ENCODE measurements around the gene MERTK.
"Not testable (repeated sequence)": the region's sequence is repeated elsewhere in the genome, so short reads cannot be mapped to it uniquely, and the experiment has no call there.

MERTK gene

GRCh38 chr2:111897924-111898702, at the start of gene MERTK:
Gene MERTK, plus strand, starts transcription at chr2:111898607. Its CDS starts 129 bp downstream, at chr2:111898736.
- TF ChIP-seq CTCF (conservative IDR thresholded peaks at IDR 0.05; ENCODE audit: low read length) (peak; percentile 62), EZH2phosphoT487 (IDR thresholded peaks at IDR 0.05; ENCODE audit: borderline replicate concordance) (no peak)
- H3K79me2 ChIP-seq (ENCODE audit: insufficient read depth, low read length), result peaks cover 6% of the 10 kb centered on the region; the same call in 1 of the 2 replicates
- H4K20me1 ChIP-seq (ENCODE audit: insufficient read depth, low read length, poor library complexity, severe bottlenecking), result no peaks in the 10 kb centered on the region
- peak within 1 kb of the TSS; percentile 91 for H3K4me2 ChIP-seq (ENCODE audit: low read depth, low read length, poor library complexity, severe bottlenecking)
- H3K9ac ChIP-seq (ENCODE audit: low read depth, low read length, poor library complexity, severe bottlenecking), result peak within 1 kb of the TSS; percentile 80
- H3K9me3 ChIP-seq (ENCODE audit: insufficient read depth, low read depth, low read length), result no peaks in the 10 kb centered on the region
- no peaks in the 10 kb centered on the region for H3K36me3 ChIP-seq (ENCODE audit: insufficient read depth, low read length)
- H3F3A ChIP-seq (ENCODE audit: low read depth), result peaks cover 10% of the 10 kb centered on the region
- no peaks in the 10 kb centered on the region for H3K9me2 ChIP-seq (replicated peaks; ENCODE audit: low read depth, low read length)
- peak within 1 kb of the TSS; percentile 99 for H2AFZ ChIP-seq (ENCODE audit: low read length)
- H3K4me3 ChIP-seq (ENCODE audit: low read length, poor library complexity, severe bottlenecking), result peak within 1 kb of the TSS; percentile 79
- peaks cover 25% of the 10 kb centered on the region for H3K4me1 ChIP-seq (ENCODE audit: insufficient read depth, low read length, poor library complexity, severe bottlenecking)
- no peaks in the 10 kb centered on the region for H3K27me3 ChIP-seq (ENCODE audit: insufficient read depth, low read length, poor library complexity, severe bottlenecking)

GRCh38 chr2:111850646-111851045, 47.8 kb upstream of the MERTK start:
- H3K27me3 ChIP-seq (ENCODE audit: insufficient read depth, low read length, poor library complexity, severe bottlenecking); H4K20me1 ChIP-seq (ENCODE audit: insufficient read depth, low read length, poor library complexity, severe bottlenecking); H3K9me3 ChIP-seq (ENCODE audit: insufficient read depth, low read depth, low read length); H3K4me1 ChIP-seq (ENCODE audit: insufficient read depth, low read length, poor library complexity, severe bottlenecking); H3F3A ChIP-seq (ENCODE audit: low read depth); H2AFZ ChIP-seq (ENCODE audit: low read length); H3K9ac ChIP-seq (ENCODE audit: low read depth, low read length, poor library complexity, severe bottlenecking); H3K9me2 ChIP-seq (replicated peaks; ENCODE audit: low read depth, low read length); H3K4me3 ChIP-seq (ENCODE audit: low read length, poor library complexity, severe bottlenecking); H3K4me2 ChIP-seq (ENCODE audit: low read depth, low read length, poor library complexity, severe bottlenecking); H3K79me2 ChIP-seq (ENCODE audit: insufficient read depth, low read length): not testable (repeated sequence)
- TF ChIP-seq CTCF (conservative IDR thresholded peaks at IDR 0.05; ENCODE audit: low read length), result peak; percentile 40
- peaks cover 13% of the 10 kb centered on the region; the same call in 1 of the 2 replicates for H3K36me3 ChIP-seq (ENCODE audit: insufficient read depth, low read length)

GRCh38 chr2:111852544-111852943, 45.9 kb upstream of the MERTK start:
- H3K36me3 ChIP-seq (ENCODE audit: insufficient read depth, low read length); H3F3A ChIP-seq (ENCODE audit: low read depth); H3K4me3 ChIP-seq (ENCODE audit: low read length, poor library complexity, severe bottlenecking): not testable (repeated sequence)

GRCh38 chr2:111860005-111860404, 38.4 kb upstream of the MERTK start:
- H3K9ac ChIP-seq (ENCODE audit: low read depth, low read length, poor library complexity, severe bottlenecking); H3K9me3 ChIP-seq (ENCODE audit: insufficient read depth, low read depth, low read length); H3K9me2 ChIP-seq (replicated peaks; ENCODE audit: low read depth, low read length); H4K20me1 ChIP-seq (ENCODE audit: insufficient read depth, low read length, poor library complexity, severe bottlenecking); H3F3A ChIP-seq (ENCODE audit: low read depth); H3K4me2 ChIP-seq (ENCODE audit: low read depth, low read length, poor library complexity, severe bottlenecking); H3K27me3 ChIP-seq (ENCODE audit: insufficient read depth, low read length, poor library complexity, severe bottlenecking); H2AFZ ChIP-seq (ENCODE audit: low read length); H3K4me3 ChIP-seq (ENCODE audit: low read length, poor library complexity, severe bottlenecking); H3K4me1 ChIP-seq (ENCODE audit: insufficient read depth, low read length, poor library complexity, severe bottlenecking); H3K36me3 ChIP-seq (ENCODE audit: insufficient read depth, low read length); H3K79me2 ChIP-seq (ENCODE audit: insufficient read depth, low read length): not testable (repeated sequence)

More at GRCh38 chr2:111852544-111852943, 45.9 kb upstream of the MERTK start:
- not testable (repeated sequence) for H3K4me2 ChIP-seq (ENCODE audit: low read depth, low read length, poor library complexity, severe bottlenecking); H3K9me3 ChIP-seq (ENCODE audit: insufficient read depth, low read depth, low read length); H3K9ac ChIP-seq (ENCODE audit: low read depth, low read length, poor library complexity, severe bottlenecking); H2AFZ ChIP-seq (ENCODE audit: low read length); H3K4me1 ChIP-seq (ENCODE audit: insufficient read depth, low read length, poor library complexity, severe bottlenecking); H3K27me3 ChIP-seq (ENCODE audit: insufficient read depth, low read length, poor library complexity, severe bottlenecking); H3K79me2 ChIP-seq (ENCODE audit: insufficient read depth, low read length); H4K20me1 ChIP-seq (ENCODE audit: insufficient read depth, low read length, poor library complexity, severe bottlenecking); H3K9me2 ChIP-seq (replicated peaks; ENCODE audit: low read depth, low read length)

GRCh38 chr2:111865124-111865523, 33.3 kb upstream of the MERTK start:
- H3K79me2 ChIP-seq (ENCODE audit: insufficient read depth, low read length); H3F3A ChIP-seq (ENCODE audit: low read depth); H3K4me1 ChIP-seq (ENCODE audit: insufficient read depth, low read length, poor library complexity, severe bottlenecking); H3K9ac ChIP-seq (ENCODE audit: low read depth, low read length, poor library complexity, severe bottlenecking); H3K27me3 ChIP-seq (ENCODE audit: insufficient read depth, low read length, poor library complexity, severe bottlenecking); H2AFZ ChIP-seq (ENCODE audit: low read length); H3K36me3 ChIP-seq (ENCODE audit: insufficient read depth, low read length); H3K4me3 ChIP-seq (ENCODE audit: low read length, poor library complexity, severe bottlenecking); H4K20me1 ChIP-seq (ENCODE audit: insufficient read depth, low read length, poor library complexity, severe bottlenecking); H3K4me2 ChIP-seq (ENCODE audit: low read depth, low read length, poor library complexity, severe bottlenecking); H3K9me2 ChIP-seq (replicated peaks; ENCODE audit: low read depth, low read length); H3K9me3 ChIP-seq (ENCODE audit: insufficient read depth, low read depth, low read length): not testable (repeated sequence)

GRCh38 chr2:111872806-111873205, 25.6 kb upstream of the MERTK start:
- H3K36me3 ChIP-seq (ENCODE audit: insufficient read depth, low read length); H3F3A ChIP-seq (ENCODE audit: low read depth); H3K9me3 ChIP-seq (ENCODE audit: insufficient read depth, low read depth, low read length); H3K4me3 ChIP-seq (ENCODE audit: low read length, poor library complexity, severe bottlenecking); H4K20me1 ChIP-seq (ENCODE audit: insufficient read depth, low read length, poor library complexity, severe bottlenecking); H3K4me1 ChIP-seq (ENCODE audit: insufficient read depth, low read length, poor library complexity, severe bottlenecking); H3K79me2 ChIP-seq (ENCODE audit: insufficient read depth, low read length); H3K4me2 ChIP-seq (ENCODE audit: low read depth, low read length, poor library complexity, severe bottlenecking); H3K27me3 ChIP-seq (ENCODE audit: insufficient read depth, low read length, poor library complexity, severe bottlenecking); H3K9me2 ChIP-seq (replicated peaks; ENCODE audit: low read depth, low read length); H3K9ac ChIP-seq (ENCODE audit: low read depth, low read length, poor library complexity, severe bottlenecking); H2AFZ ChIP-seq (ENCODE audit: low read length): not testable (repeated sequence)

Data from Loucy (cell line).